OCI-LY7 (cell line): Measurements from ENCODE around the gene RGL1. TPM values are rescaled to one million over a fixed set of nuclear protein-coding genes. Genes with fewer than 3 reads are reported as not detected.

ENCODE experiments used
- BruUV-seq: library from RNA; stranded (reverse); fragments of 400-500 nt; replicated peaks from 2 replicates; lab custom pipeline; 2021; lab: Mats Ljungman, UMichigan
- CTCF ChIA-PET: fragments of 300-600 bp; sonication (Branson Sonifier 250); formaldehyde crosslinking; loops from one replicate; lab custom pipeline; 2022; ENCODE audit warnings: antibody characterized with exemption; ENCODE audit not compliant: unreplicated experiment; lab: Charles Lee
- POLR2A ChIA-PET: fragments of 300-600 bp; sonication (Branson Sonifier 250); formaldehyde crosslinking; loops from one replicate; lab custom pipeline; 2022; ENCODE audit warnings: antibody characterized with exemption; lab: Charles Lee
- DNase-seq: peaks from one replicate; pipeline ENCODE4 v3.0.0-alpha.2; 2015; ENCODE audit warnings: low spot score
- H2AFZ ChIP-seq: fragments of 200-600 bp; sonication (generic), shearing (Covaris generic); 2 replicates; pipeline ENCODE4 v1.6.1; 2014; ENCODE audit warnings: mild to moderate bottlenecking, antibody characterized with exemption, low read length, moderate library complexity
- H3K27ac ChIP-seq: fragments of 200-600 bp; sonication (generic); 2 replicates; pipeline ENCODE4 v1.5.1; 2014; ENCODE audit warnings: mixed run types, low read depth, mild to moderate bottlenecking, moderate library complexity, low read length, inconsistent platforms; ENCODE audit not compliant: poor library complexity, severe bottlenecking
- H3K36me3 ChIP-seq: fragments of 200-600 bp; sonication (generic); 2 replicates; pipeline ENCODE4 v1.6.1; 2014; ENCODE audit warnings: mild to moderate bottlenecking, antibody characterized with exemption, low read length, moderate library complexity, mixed read lengths; ENCODE audit not compliant: insufficient read depth
- H3K4me1 ChIP-seq: fragments of 200-600 bp; sonication (generic); 2 replicates; pipeline ENCODE4 v1.5.1; 2014; ENCODE audit warnings: mild to moderate bottlenecking, low read length; ENCODE audit not compliant: insufficient read depth, poor library complexity, severe bottlenecking
- H3K4me2 ChIP-seq: fragments of 200-600 bp; sonication (generic); 2 replicates; pipeline ENCODE4 v1.6.1; 2014; ENCODE audit warnings: mild to moderate bottlenecking, low read length
- H3K4me3 ChIP-seq: fragments of 200-600 bp; sonication (generic); 2 replicates; pipeline ENCODE4 v1.5.1; 2014; ENCODE audit warnings: mild to moderate bottlenecking, low read depth, low read length; ENCODE audit not compliant: poor library complexity, severe bottlenecking
- H3K79me2 ChIP-seq: fragments of 200-600 bp; sonication (generic); 2 replicates; pipeline ENCODE4 v1.6.1; 2016; ENCODE audit warnings: low read depth, mild to moderate bottlenecking, low read length, moderate library complexity, mixed read lengths; ENCODE audit not compliant: insufficient read depth
- H3K9me2 ChIP-seq: fragments of 200-600 bp; sonication (generic); 2 replicates; pipeline ENCODE4 v1.6.1; 2016; ENCODE audit warnings: mild to moderate bottlenecking, low read length, mixed read lengths; ENCODE audit not compliant: insufficient read depth
- H3K9me3 ChIP-seq: fragments of 200-600 bp; sonication (generic); 2 replicates; pipeline ENCODE4 v1.6.1; 2014; ENCODE audit warnings: mild to moderate bottlenecking, mixed run types, low read length, mixed read lengths
- H4K20me1 ChIP-seq: fragments of 200-600 bp; sonication (generic); 2 replicates; pipeline ENCODE4 v1.6.1; 2014; ENCODE audit warnings: mild to moderate bottlenecking, antibody characterized with exemption, low read length, moderate library complexity, mixed read lengths; ENCODE audit not compliant: insufficient read depth
- EZH2phosphoT487 ChIP-seq: fragments of 200-600 bp; sonication (generic); IDR thresholded peaks from 2 replicates; pipeline ENCODE4 v1.6.1; 2018; ENCODE audit warnings: low read depth, borderline replicate concordance, mild to moderate bottlenecking, mixed run types, antibody characterized with exemption, low read length, moderate library complexity, mixed read lengths
- intact Hi-C: fragments of 100-400 bp; cut with micrococcal nuclease; formaldehyde crosslinking; loops from one replicate; pipeline ENCODE4 v1.10.0; 2022; ENCODE audit not compliant: unreplicated experiment
- total RNA-seq, 2 experiments: library from RNA; depleted of rRNA in 1 of 2; stranded (reverse); fragments of >200 nt in 1 of 2; shearing (Covaris generic) in 1 of 2; gene quantifications; 2 replicates each; pipeline ENCODE4 v1.2.3, GENCODE V29; 2014 to 2022
- TF ChIP-seq, protein P1 (sequence below): fragments of 200-600 bp; sonication (generic); conservative IDR thresholded peaks from 2 replicates; pipeline ENCODE4 v1.5.1; 2014; ENCODE audit warnings: mild to moderate bottlenecking, antibody characterized with exemption, low read length, moderate library complexity, mixed read lengths

RGL1 gene
- total RNA-seq, 2 experiments from 2014 or later = 0.32 to 0.35 TPM

- H3K4me2 ChIP-seq = no peak overlapping the region
- ChIA-PET CTCF (no interaction called here), POLR2A (interaction anchor here (1.6 kb wide), 1 partner anchor 11 kb away, joined by 4 read pairs; no protein-coding TSS in a partner anchor)
- H3K79me2 ChIP-seq = no peaks in the 10 kb centered on the region
- TF ChIP-seq, protein P1, sequence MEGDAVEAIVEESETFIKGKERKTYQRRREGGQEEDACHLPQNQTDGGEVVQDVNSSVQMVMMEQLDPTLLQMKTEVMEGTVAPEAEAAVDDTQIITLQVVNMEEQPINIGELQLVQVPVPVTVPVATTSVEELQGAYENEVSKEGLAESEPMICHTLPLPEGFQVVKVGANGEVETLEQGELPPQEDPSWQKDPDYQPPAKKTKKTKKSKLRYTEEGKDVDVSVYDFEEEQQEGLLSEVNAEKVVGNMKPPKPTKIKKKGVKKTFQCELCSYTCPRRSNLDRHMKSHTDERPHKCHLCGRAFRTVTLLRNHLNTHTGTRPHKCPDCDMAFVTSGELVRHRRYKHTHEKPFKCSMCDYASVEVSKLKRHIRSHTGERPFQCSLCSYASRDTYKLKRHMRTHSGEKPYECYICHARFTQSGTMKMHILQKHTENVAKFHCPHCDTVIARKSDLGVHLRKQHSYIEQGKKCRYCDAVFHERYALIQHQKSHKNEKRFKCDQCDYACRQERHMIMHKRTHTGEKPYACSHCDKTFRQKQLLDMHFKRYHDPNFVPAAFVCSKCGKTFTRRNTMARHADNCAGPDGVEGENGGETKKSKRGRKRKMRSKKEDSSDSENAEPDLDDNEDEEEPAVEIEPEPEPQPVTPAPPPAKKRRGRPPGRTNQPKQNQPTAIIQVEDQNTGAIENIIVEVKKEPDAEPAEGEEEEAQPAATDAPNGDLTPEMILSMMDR = no peak
- TF ChIP-seq EZH2phosphoT487 = no peak
- H3K4me1 ChIP-seq = no peaks in the 10 kb centered on the region
- no peak for DNase-seq
- no peak overlapping the region for H3K4me3 ChIP-seq
- intact Hi-C loops = no loop called here
- no peak overlapping the region for H2AFZ ChIP-seq
- no peaks in the 10 kb centered on the region for H3K36me3 ChIP-seq
- H3K9me2 ChIP-seq = no peaks in the 10 kb centered on the region
- BruUV-seq = no TSS peak
- no peaks in the 10 kb centered on the region for H3K9me3 ChIP-seq
- no peaks in the 10 kb centered on the region for H4K20me1 ChIP-seq
- no peak overlapping the region for H3K27ac ChIP-seq
These were observed 54.2 kb downstream of the RGL1 start for GRCh38 chr1:183859119-183859518.

DNA sequence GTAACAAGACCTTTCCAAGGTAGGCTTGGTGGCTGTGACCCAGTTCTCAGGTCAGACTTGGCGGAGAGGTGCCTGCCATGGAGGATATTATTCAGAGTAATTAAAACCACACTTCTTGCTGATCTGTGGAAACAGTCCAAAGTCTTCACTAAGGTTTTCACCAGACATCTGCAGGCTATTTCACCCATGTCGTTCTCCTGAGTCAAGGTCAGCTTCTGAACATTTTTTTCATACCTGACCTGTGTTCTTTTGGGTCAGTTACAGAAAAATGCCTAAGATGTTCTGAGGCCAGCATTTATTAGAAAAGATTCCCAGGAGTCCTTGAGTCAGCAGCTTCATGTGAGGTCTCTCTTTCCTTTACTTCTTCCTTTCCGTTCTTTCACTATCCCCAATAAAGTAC lies 54.9 kb downstream of the RGL1 start:
- POLR2A ChIA-PET = no interaction called here
- intact Hi-C loops = no loop called here
- Histone ChIP-seq H2AFZ (no peak overlapping the region), H4K20me1 (no peaks in the 10 kb centered on the region), H3K79me2 (no peaks in the 10 kb centered on the region), H3K36me3 (no peaks in the 10 kb centered on the region), H3K27ac (no peak overlapping the region), H3K4me1 (no peaks in the 10 kb centered on the region), H3K4me2 (no peak overlapping the region), H3K4me3 (no peak overlapping the region), H3K9me2 (no peaks in the 10 kb centered on the region), H3K9me3 (no peaks in the 10 kb centered on the region)
- CTCF ChIA-PET = no interaction called here
- no TSS peak for BruUV-seq
- TF ChIP-seq, protein P1 = no peak
- TF ChIP-seq EZH2phosphoT487 = no peak
- no peak for DNase-seq

DNA sequence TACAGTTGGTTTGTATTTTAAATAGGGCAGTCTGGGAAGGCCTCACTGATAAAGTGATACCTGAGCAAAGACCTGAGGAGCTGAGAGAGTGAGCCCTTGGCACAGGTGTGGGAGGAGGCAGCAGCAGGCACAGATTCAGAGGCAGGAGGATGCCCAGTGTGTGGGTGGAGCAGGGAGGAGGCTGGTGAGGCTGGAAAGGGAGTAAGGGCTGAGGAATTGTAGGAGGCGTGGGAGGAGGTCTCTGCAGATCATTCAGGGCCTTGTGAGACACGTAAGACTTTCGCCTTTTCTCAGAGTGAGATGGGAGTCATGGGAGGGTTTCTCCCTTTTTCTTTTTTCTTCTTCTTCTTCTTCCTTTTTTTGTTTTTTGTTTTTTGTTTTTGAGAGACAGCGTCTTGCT lies 58.0 kb downstream of the RGL1 start:
- Histone ChIP-seq H3K4me1 (no peaks in the 10 kb centered on the region), H3K9me2 (no peaks in the 10 kb centered on the region), H3K4me2 (no peak overlapping the region), H4K20me1 (no peaks in the 10 kb centered on the region), H3K36me3 (no peaks in the 10 kb centered on the region), H3K4me3 (no peak overlapping the region), H2AFZ (no peak overlapping the region), H3K9me3 (no peaks in the 10 kb centered on the region), H3K79me2 (no peaks in the 10 kb centered on the region), H3K27ac (no peak overlapping the region)
- POLR2A ChIA-PET = no interaction called here
- CTCF ChIA-PET = no interaction called here
- no peak for TF ChIP-seq EZH2phosphoT487
- TF ChIP-seq, protein P1 = no peak
- no TSS peak for BruUV-seq
- intact Hi-C loops = no loop called here
- no peak for DNase-seq
